ENCODE data around the gene SLC37A3.

GRCh38 chr7:140404565-140405065 lies 6.3 kb upstream of the SLC37A3 start:
- TF ChIP-seq CTCF (IDR thresholded peaks at IDR 0.05) (no peak), POLR2A (IDR thresholded peaks at IDR 0.05) (no peak)
